ENCODE data around the gene GNB5.

GNB5 gene

DNA sequence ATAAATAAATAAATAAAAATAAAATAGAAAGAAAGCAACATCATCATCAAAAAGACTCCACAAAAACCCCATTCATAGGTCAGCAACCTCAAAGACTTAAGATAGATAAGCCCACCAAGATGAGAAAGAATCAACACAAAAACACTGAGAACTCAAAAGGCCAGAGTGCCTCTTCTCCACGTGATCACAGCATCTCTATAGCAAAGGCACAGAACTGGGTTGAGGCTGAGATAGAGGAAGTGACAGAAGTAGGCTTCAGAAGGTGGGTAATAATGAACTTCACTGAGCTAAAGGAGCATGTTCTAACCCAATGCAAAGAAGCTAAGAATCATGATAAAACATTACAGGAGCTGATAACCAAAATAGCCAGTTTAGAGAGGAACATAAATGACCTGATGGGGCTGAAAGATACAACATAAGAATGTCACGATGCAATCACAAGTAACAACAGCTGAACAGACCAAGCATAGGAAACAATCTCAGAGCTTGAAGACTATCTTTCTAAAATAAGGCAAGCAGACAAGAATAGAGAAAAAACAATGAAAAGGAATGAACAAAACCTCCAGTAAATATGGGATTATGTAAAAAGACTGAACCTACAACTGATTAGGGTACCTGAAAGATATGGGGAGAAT lies 26.4 kb downstream of the GNB5 start:
- no peak for DNase-seq

GRCh38 chr15:52163321-52164190 lies 27.6 kb downstream of the GNB5 start:
- DNase-seq, result no peak

- no peak for DNase-seq
Measured at GRCh38 chr15:52162876-52163275, 28.3 kb downstream of the GNB5 start.

DNA sequence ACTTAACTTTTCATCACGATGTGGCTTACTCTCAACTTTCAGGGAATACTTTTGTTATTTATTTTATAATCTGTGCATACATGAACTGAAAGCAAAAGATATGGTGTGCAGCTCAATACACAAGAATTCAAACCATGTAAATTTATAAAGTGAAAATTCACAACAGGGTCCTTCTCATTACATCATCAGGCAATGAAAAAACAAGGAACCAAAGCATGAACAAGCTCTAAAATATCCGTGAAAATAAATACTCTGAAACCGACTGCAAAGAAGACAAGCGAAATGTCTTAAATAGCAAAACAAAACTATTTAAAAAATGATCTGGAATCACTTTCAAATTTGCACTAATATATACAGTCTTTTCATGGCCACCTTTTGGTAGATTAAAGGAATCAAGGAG lies 28.9 kb downstream of the GNB5 start:
- DNase-seq, result no peak

DNA sequence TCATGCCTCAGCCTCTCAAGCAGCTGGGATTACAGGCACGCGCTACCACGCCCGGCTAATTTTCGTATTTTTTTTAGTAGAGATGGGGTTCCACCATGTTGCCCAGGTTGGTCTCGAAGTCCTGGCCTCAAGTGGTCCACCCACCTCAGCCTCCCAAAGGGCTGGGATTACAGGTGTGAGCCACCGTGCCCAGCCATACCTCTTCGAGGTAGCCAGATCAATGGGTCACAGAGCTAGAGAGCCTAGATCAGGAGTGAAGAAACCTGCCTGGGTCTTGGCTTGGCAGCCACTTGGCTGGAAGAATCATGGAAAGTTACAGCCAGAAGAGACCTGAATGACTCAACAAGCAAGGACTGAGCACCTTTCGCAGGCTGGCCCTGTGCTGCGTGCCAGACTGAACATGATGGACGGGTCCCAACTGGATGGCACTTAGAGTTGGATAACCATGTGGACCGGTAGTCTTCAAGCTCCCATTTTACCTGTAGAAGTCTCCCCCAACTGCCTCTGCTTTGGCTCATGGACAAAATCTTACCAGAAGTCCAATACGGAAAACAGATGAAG lies 29.7 kb downstream of the GNB5 start:
- DNase-seq, result no peak

- DNase-seq, result no peak
Measured at GRCh38 chr15:52159645-52160044, 31.5 kb downstream of the GNB5 start.

DNA sequence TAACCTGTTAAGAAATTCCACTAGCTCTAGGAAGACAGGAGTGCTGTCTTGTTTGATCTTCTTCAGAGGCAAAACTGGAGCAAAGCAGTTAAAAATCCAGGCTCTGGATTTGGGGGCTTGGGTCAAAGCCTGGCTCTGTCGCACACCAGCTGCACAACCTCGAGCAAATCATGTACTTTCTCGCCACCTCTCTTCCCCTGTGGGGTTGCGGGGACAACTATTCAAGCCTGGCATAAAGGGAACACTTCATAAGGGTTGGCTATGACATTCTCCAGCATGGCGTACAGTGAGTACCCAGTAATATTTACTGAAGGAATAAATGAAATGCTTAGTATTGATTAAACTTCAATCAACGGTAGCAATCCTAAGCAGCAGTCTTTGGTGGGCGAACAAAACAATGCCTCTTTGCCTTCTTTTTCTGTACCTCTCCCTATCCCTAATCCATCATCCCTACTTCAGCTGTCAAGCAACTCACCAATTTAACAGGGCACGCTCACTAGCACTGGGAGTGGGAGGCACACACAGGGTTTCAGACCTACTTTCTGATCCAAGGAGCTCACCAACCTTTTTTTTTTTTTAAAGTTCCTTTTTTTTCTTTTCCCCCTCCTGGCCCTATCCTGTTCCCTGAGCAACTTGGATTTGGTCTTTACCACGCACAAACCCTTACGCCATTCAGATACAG lies 33.0 kb downstream of the GNB5 start:
- DNase-seq, result no peak

- no peak for DNase-seq
Measured at GRCh38 chr15:52155878-52156277, 35.3 kb downstream of the GNB5 start.

DNA sequence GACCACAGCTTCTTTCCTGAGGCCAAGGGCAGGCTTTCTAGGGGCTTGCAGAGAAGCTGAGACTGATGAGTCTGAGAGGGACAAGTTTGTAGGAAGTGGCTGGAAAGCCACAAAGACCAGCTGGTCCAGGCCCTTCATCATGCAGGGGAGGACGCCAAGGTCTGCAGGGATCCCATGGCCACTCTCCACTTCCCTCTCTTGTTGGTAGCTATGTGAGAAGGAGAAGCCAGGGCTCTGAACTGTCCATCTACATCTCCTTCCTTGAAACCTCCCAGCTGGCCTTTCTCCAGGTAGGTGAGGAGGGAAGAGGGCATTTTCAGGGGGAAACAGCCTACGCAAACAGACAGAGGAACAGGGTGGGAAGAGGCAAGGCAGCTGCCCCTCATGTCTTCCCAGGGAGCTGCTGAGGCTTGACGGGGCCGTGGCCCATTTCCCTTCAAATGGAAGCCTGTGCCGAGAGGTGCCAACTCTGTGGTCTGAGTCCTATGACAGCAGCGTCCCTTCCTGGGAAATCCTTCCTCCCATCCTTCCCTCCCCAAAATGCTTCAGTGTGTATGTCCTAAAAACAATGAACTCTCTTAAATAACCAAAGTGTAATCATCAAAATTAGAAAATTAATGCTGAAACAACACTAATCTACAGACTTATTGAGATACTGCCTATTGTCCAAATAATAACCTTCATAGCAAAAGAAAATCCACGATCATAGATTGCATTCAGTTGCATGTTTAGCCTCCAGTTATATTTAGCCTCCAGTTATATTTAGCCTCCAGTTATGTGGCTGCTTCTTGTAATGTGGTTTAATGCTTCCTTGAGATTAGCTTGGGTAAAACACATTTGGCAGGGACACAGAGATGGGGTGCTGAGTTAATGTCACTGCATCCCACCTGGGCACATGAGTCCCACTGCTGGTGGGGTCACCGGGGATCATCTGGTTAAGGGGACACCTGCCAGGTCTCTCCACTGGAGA lies 36.0 kb downstream of the GNB5 start:
- no peak for DNase-seq

DNA sequence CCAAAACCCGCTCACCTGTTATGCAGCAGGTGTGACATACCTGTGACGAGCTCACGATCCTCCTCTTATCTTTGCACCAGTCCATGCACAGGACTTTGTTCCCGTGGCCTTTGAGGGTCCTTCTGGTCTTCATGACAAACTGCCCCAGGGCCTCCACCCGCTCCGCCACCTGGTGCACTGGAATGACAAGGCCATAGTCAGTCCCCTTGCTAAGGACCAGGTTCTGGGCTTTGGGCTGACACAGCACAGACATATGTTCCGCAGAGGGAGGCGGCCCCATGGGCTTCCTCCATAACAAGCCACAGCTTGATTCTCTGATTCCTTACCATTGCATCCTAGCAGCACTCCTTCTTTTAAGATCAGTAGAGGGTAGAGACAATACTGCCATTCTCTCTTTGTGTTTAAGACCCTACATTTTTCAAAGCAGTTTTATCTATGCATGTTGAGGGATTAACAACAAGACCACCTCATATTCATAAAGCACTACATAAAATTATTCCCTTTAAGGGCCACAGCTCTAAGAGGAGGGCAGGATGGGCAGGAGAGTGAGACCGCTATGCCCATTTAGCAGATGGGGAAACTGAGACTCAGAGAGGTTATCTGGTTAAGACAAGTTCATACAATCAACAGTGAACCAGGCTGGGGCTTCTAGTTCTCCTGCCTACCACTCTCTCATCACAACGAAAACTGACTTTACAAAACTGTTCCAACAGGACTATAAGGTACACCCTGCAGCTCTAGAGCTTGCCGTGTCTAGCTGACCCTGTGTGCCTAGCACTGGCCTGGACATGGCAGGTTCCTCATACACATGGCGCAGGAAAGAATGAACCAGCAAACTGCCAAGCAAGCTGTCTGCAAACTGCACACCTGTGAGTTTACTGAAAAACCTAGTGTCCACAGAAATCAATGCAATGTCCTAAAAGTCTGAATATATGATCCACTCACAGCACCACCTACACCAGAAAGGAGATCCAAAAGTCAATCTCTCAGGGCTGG lies 37.0 kb downstream of the GNB5 start:
- no peak for DNase-seq

DNA sequence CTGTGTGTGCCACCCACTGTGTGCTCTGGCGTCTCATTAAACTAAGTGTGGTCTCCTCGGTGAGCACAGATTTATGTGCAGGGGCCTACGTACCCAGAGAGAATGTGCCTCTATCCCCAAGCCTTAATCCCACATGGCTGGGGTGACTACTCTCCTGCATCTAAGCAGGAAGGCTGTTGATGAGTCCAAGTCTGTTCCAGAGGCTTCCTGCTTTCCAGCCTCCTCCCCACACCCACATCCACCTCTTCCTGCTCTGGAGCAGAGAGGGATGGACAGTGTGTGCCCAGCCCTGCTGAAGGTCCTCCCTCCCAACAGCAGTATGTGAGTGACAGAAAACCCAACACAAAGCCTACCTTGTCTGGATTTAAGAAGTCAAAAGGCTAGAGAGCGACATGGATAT lies 39.8 kb downstream of the GNB5 start:
- DNase-seq, result no peak

GRCh38 chr15:52150871-52151270 lies 40.3 kb downstream of the GNB5 start:
- no peak for DNase-seq

GRCh38 chr15:52150043-52150825 lies 41.0 kb downstream of the GNB5 start:
- DNase-seq, result no peak

GRCh38 chr15:52148403-52148802 lies 42.8 kb downstream of the GNB5 start:
- DNase-seq, result no peak

- no peak for DNase-seq
Measured at GRCh38 chr15:52146776-52147175, 44.4 kb downstream of the GNB5 start.

DNA sequence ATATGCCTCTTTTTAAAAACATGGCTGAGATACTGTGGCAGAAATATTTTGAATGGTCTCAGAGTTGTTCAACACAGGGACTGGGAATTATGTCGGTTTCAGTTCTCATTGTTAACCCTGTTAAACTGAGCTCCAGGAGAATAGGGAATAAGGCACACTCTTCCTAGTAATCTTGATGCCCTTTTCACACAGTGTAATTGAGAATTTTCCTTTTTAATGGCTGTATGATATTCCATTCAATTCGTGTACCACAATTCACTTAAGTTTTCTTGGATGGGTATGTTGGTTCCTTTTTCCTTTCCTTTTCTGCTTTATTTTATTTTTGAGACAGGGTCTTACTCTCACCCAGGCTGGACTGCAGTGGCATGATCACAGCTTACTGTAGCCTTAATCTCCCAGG lies 44.9 kb downstream of the GNB5 start:
- DNase-seq, result no peak

- DNase-seq, result no peak
Measured at GRCh38 chr15:52144656-52145178, 46.5 kb downstream of the GNB5 start.

GRCh38 chr15:52143873-52144272 lies 47.3 kb downstream of the GNB5 start:
- no peak for DNase-seq

DNA sequence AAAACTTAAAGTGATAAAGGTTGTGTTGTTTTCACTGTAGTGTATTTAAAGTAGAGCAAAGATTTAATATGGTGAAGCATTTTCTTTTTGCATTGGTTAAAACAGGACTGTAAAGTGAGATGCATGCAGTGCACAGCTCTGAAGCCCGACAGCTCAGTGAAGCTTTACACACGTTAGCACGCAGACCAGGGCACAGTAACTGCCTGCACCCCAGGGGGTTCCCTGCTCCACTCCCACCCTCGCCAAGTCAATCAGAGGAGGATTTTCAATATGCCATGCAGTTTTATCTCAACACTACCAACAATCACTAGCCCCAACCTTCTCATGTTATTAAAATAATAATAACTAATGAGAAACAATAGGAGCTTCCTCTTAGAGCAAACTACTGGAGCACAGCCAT lies 50.5 kb downstream of the GNB5 start:
- DNase-seq, result no peak
